ENCODE measurements around the gene KLHL24.

DNA sequence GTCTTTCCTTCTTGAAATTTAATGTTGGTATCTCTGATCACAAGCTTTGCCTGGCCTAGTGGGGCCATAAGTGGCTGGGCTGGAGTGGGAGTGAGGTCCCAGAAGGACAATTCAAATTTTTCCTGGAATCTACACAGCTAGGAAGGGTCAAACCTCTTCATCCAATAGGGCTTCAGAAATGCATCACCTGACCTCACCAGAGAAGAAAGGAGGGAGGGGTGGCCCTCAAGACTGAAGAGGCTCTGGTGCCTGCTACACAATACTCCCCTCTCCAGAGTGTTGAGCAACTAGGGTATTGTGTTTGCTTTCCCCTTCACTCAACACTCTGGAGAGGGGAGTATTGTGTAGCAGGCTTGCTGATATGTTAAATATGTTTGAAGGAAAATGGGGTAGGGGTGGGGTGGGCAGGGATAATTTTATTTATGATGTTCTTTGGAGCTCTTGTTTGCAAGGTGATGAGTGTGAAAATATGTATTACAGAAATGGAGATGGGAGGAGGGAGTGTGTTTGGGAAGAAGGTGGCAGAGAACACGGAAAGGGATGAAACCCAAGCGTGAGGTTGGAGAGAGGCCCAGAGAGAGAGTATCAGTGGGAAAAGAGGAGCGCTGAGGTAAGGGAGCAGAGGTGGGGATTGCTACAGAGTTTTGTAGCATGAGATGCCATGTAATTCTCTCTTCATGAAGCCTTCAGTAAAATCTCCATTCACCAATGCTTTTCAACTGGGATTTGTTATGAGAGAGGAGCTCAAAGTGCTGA is 5.7 kb upstream of the KLHL24 start:
- no peak for TF ChIP-seq POLR2AphosphoS5 (IDR thresholded peaks at IDR 0.05)
- TF ChIP-seq, protein P1, sequence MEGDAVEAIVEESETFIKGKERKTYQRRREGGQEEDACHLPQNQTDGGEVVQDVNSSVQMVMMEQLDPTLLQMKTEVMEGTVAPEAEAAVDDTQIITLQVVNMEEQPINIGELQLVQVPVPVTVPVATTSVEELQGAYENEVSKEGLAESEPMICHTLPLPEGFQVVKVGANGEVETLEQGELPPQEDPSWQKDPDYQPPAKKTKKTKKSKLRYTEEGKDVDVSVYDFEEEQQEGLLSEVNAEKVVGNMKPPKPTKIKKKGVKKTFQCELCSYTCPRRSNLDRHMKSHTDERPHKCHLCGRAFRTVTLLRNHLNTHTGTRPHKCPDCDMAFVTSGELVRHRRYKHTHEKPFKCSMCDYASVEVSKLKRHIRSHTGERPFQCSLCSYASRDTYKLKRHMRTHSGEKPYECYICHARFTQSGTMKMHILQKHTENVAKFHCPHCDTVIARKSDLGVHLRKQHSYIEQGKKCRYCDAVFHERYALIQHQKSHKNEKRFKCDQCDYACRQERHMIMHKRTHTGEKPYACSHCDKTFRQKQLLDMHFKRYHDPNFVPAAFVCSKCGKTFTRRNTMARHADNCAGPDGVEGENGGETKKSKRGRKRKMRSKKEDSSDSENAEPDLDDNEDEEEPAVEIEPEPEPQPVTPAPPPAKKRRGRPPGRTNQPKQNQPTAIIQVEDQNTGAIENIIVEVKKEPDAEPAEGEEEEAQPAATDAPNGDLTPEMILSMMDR (IDR thresholded peaks at IDR 0.05; ENCODE audit: poor library complexity, severe bottlenecking), result no peak
